ENCODE data around the gene IL4I1. TPM values are rescaled to one million over a fixed set of nuclear protein-coding genes. Genes with fewer than 3 reads are reported as not detected.

IL4I1 gene
- polyA plus RNA-seq, 1 of the 3 experiments (the other 2 are of a cell fraction), result 0.35 TPM

- no peak overlapping the region for H3K4me3 ChIP-seq (ENCODE audit: low read depth in 2 of 2, low read length in 1 of 2)
- no peak for DNase-seq
- no peaks in the 10 kb centered on the region for H3K27me3 ChIP-seq (ENCODE audit: insufficient read depth)
- CTCF ChIA-PET, result interaction anchor here (1.4 kb wide), 1 partner anchor 110 kb away, joined by 3 read pairs; no protein-coding TSS in a partner anchor
- peaks cover 22 to 23% of the 10 kb centered on the region in 2 experiments; a peak in 3 of 4 replicates for H3K4me1 ChIP-seq (ENCODE audit: control insufficient read depth in 1 of 2, insufficient read depth in 2 of 2, low read depth in 1 of 2, low read length in 1 of 2)
- H3K27ac ChIP-seq (ENCODE audit: low read depth in 2 of 2, low read length in 1 of 2), result no peak overlapping the region; a peak in 1 of 4 replicates
- WGBS (ENCODE audit: low lambda C conversion rate), result 88% methylated on average over 32 of the region's 60 CpGs
- peaks cover 41% of the 10 kb centered on the region for H3K79me2 ChIP-seq (ENCODE audit: insufficient read depth)
- no peaks in the 10 kb centered on the region for H3K9me2 ChIP-seq
- no peak overlapping the region for H2AFZ ChIP-seq (ENCODE audit: low read depth)
- no peak overlapping the region for H3K4me2 ChIP-seq
- H3K9ac ChIP-seq, result no peak overlapping the region
- H4K20me1 ChIP-seq (ENCODE audit: insufficient read depth), result peaks cover 41% of the 10 kb centered on the region
- peaks cover 25 to 65% of the 10 kb centered on the region in 2 experiments for H3K36me3 ChIP-seq (replicated peaks in 1 of 2; ENCODE audit: control insufficient read depth in 1 of 2, insufficient read depth in 2 of 2, low read length in 1 of 2)
- peaks cover 42% of the 10 kb centered on the region for H3F3A ChIP-seq (replicated peaks; ENCODE audit: insufficient read depth)
- TF ChIP-seq PBX3 (IDR thresholded peaks at IDR 0.05), result no peak; the same call in 1 of the 2 replicates
- POLR2A ChIA-PET, result interaction anchor here (0.9 to 1.9 kb wide), 2 partner anchors 8 to 10 kb away, joined by 3 to 16 read pairs; partner anchors contain the start of gene PTOV1
- H3K9me3 ChIP-seq, result no peaks in the 10 kb centered on the region
Observed at GRCh38 chr19:49861541-49862378, 34.9 kb downstream of the IL4I1 start.

GRCh38 chr19:49861107-49861506, 35.6 kb downstream of the IL4I1 start:
- H3K4me2 ChIP-seq, result no peak overlapping the region
- H3K79me2 ChIP-seq (ENCODE audit: insufficient read depth), result peaks cover 34% of the 10 kb centered on the region
- peaks cover 46% of the 10 kb centered on the region for H4K20me1 ChIP-seq (ENCODE audit: insufficient read depth)
- no peak for DNase-seq
- peaks cover 25 to 65% of the 10 kb centered on the region in 2 experiments for H3K36me3 ChIP-seq (replicated peaks in 1 of 2; ENCODE audit: control insufficient read depth in 1 of 2, insufficient read depth in 2 of 2, low read length in 1 of 2)
- CTCF ChIA-PET, result no interaction called here
- no peaks in the 10 kb centered on the region for H3K27me3 ChIP-seq (ENCODE audit: insufficient read depth)
- H3K9me2 ChIP-seq, result no peaks in the 10 kb centered on the region
- H3K27ac ChIP-seq (ENCODE audit: low read depth in 2 of 2, low read length in 1 of 2), result no peak overlapping the region; a peak in 2 of 4 replicates
- H3K9ac ChIP-seq, result no peak overlapping the region
- H3K9me3 ChIP-seq, result no peaks in the 10 kb centered on the region
- 77% methylated on average over 12 of the region's 13 CpGs for WGBS (ENCODE audit: low lambda C conversion rate)
- H3F3A ChIP-seq (replicated peaks; ENCODE audit: insufficient read depth), result peaks cover 36% of the 10 kb centered on the region
- no peak overlapping the region for H2AFZ ChIP-seq (ENCODE audit: low read depth)
- H3K4me3 ChIP-seq (ENCODE audit: low read depth in 2 of 2, low read length in 1 of 2), result no peak overlapping the region
- H3K4me1 ChIP-seq (ENCODE audit: control insufficient read depth in 1 of 2, insufficient read depth in 2 of 2, low read depth in 1 of 2, low read length in 1 of 2), result peaks cover 17 to 19% of the 10 kb centered on the region in 2 experiments; a peak in 3 of 4 replicates
- POLR2A ChIA-PET, result interaction anchor here (0.9 to 1.9 kb wide), 2 partner anchors 8 to 10 kb away, joined by 3 to 16 read pairs; partner anchors contain the start of gene PTOV1
- TF ChIP-seq NRF1 (IDR thresholded peaks at IDR 0.05; ENCODE audit: low read depth, low read length) (no peak), GATA2 (CRISPR knock-in tag; IDR thresholded peaks at IDR 0.05) (no peak), TAF1 (IDR thresholded peaks at IDR 0.05; ENCODE audit: borderline replicate concordance, low read depth, low read length) (no peak), ELF1 (IDR thresholded peaks at IDR 0.05) (no peak), TCF12 (IDR thresholded peaks at IDR 0.05) (no peak), REST (IDR thresholded peaks at IDR 0.05; ENCODE audit: low read depth, low read length) (no peak), ZBTB33 (IDR thresholded peaks at IDR 0.05; ENCODE audit: borderline replicate concordance, low read depth) (no peak), CHD2 (IDR thresholded peaks at IDR 0.05; ENCODE audit: low read length, partially characterized antibody) (no peak), CTCF (IDR thresholded peaks at IDR 0.05) (no peak), USF1 (IDR thresholded peaks at IDR 0.05; ENCODE audit: borderline replicate concordance, low read depth) (no peak), RCOR1 (IDR thresholded peaks at IDR 0.05; ENCODE audit: low read length) (no peak), MEF2A (IDR thresholded peaks at IDR 0.05; ENCODE audit: borderline replicate concordance, low read depth) (no peak), GABPA (IDR thresholded peaks at IDR 0.05; ENCODE audit: low read depth) (no peak), TEAD4 (IDR thresholded peaks at IDR 0.05; ENCODE audit: borderline replicate concordance, insufficient read depth) (no peak), SMC3 (IDR thresholded peaks at IDR 0.05; ENCODE audit: low read depth, low read length) (no peak), FOXM1 (IDR thresholded peaks at IDR 0.05; ENCODE audit: low read depth) (no peak)
